Stomach (tissue), 9 donors: ENCODE results near the gene SERPINB1. TPM values are rescaled to one million over a fixed set of nuclear protein-coding genes. Genes with fewer than 3 reads are reported as not detected.

ENCODE experiments used
- DNase-seq, 2 donors: peaks; one replicate each; pipeline versions ENCODE4 v3.0.0 to v3.0.0-alpha.2; 2013 to 2019
- H3K27ac ChIP-seq, 5 donors: fragments of 200-600 bp in 4 of 5; sonication (generic) in 4 of 5; one replicate each; pipeline ENCODE4 v1.5.1; 2013 to 2019; ENCODE audit warnings: mild to moderate bottlenecking in 1 of 5, moderate library complexity in 1 of 5
- H3K27me3 ChIP-seq, 3 donors: fragments of 200-600 bp; sonication (generic); one replicate each; pipeline ENCODE4 v1.5.1; 2017 to 2019; ENCODE audit warnings: mixed run types in 1 of 3
- H3K36me3 ChIP-seq, 4 donors: fragments of 200-600 bp; sonication (generic); 1 replicate in 3 of 4; 2 replicates in 1 of 4; pipeline ENCODE4 v1.5.1; 2016 to 2019
- H3K4me1 ChIP-seq, 4 donors: fragments of 200-600 bp; sonication (generic); one replicate each; pipeline ENCODE4 v1.5.1; 2016 to 2019
- H3K4me3 ChIP-seq, 4 donors: fragments of 200-600 bp; sonication (generic) in 3 of 4; one replicate each; pipeline ENCODE4 v1.5.1; 2016 to 2019; ENCODE audit warnings: mild to moderate bottlenecking in 1 of 4
- H3K9me3 ChIP-seq, 4 donors: fragments of 200-600 bp; sonication (generic); one replicate each; pipeline ENCODE4 v1.5.1; 2016 to 2019
- EP300 ChIP-seq: sonication (generic); formaldehyde crosslinking; IDR thresholded peaks from one replicate; pipeline ENCODE4 v1.6.1; 2017; ENCODE audit warnings: antibody characterized with exemption
- POLR2A ChIP-seq, 4 donors: fragments of 450-650 bp; IDR thresholded peaks; one replicate each; pipeline ENCODE4 v1.6.1; 2016; ENCODE audit warnings: antibody characterized with exemption in 4 of 4, control low read depth in 2 of 4, mild to moderate bottlenecking in 1 of 4, moderate library complexity in 1 of 4
- POLR2AphosphoS5 ChIP-seq, 3 donors: sonication (generic); formaldehyde crosslinking; IDR thresholded peaks; one replicate each; pipeline ENCODE4 v1.6.1; 2016; ENCODE audit warnings: antibody characterized with exemption in 3 of 3
- WGBS, 5 donors: extraction: QIAGEN DNeasy Blood & Tissue Kit in 3 of 5; methylation state at CpG; one replicate each; pipeline versions ENCODE4 v1.1.5 to v1.1.7; 2013 to 2018; 5-methylcytosine and 5-hydroxymethylcytosine counted together
- intact Hi-C: fragments of 100-400 bp; cut with DNase I; formaldehyde crosslinking; loops from one replicate; pipeline ENCODE4 v1.15.1; 2023; ENCODE audit warnings: low total_unique reads
- polyA plus RNA-seq, 3 donors: library from polyadenylated mRNA; stranded (reverse); fragments of 200-250 nt; gene quantifications; one replicate each; pipeline ENCODE4 v1.2.3, GENCODE V29; 2013
- total RNA-seq, 5 donors: library from RNA; depleted of rRNA; stranded (reverse); fragments of >200 nt; gene quantifications; one replicate each; pipeline versions ENCODE4 v1.1.0 to v1.2.3, GENCODE V29; 2014 to 2016
- TF ChIP-seq, protein P1 (sequence below), 7 experiments: fragments of 450-650 bp in 4 of 7; fragments of 200-600 bp in 3 of 7; sonication (generic) in 3 of 7; IDR thresholded peaks; one replicate each; pipeline ENCODE4 v1.5.1; 2016 to 2019; ENCODE audit warnings: antibody characterized with exemption in 7 of 7, control low read depth in 2 of 7, mild to moderate bottlenecking in 1 of 7
- donor health status: healthy with polysubstance abuse.
- donor health status: Bipolar disorder and iron deficiency.
- donor health status: healthy.

The SERPINB1 gene
- total and polyA plus RNA-seq, 8 donors = 10.3 to 146 (median 102) TPM

DNA sequence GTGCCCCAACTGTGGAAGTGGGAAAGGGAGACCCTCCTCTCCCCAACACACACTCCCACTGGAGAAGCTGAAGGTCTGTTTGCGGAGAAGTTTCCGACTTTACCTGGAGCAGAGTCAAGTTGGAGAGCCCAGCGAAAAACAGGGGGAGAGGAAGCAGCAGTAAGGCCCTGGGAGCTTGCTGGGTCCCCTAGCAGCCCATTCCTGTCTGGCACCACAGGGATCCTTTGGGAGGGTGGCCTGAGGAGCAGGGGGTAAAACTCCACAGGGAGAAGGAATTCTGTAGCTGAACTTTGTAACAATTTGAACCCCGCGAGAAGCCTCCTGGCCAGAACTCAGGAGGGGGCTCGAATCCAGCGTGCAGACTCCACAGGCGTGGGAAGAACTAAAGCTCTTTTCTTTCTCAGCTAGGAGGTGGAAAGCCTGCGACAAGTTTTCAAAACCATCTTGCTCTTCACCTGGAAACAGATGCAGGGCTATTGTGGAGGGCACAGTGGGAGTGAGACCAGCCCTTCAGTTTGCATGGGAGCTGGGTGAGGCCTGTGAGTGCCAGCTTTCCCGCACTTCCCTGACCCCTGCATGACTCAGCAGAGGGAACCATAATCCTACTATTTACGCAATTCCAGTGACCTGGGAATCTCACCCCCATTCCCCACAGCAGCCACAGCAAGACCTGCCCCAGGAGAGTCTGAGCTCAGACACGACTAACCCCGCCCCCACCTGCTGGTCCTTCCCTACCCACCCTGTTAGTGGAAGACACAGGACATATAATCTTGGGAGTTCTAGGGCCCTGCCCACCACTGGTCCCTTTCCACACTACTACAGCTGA lies 35.6 kb upstream of the SERPINB1 start:
- WGBS, 5 donors = 63 to 78% (median 76%) methylated on average over 13 of the region's 13 CpGs

DNA sequence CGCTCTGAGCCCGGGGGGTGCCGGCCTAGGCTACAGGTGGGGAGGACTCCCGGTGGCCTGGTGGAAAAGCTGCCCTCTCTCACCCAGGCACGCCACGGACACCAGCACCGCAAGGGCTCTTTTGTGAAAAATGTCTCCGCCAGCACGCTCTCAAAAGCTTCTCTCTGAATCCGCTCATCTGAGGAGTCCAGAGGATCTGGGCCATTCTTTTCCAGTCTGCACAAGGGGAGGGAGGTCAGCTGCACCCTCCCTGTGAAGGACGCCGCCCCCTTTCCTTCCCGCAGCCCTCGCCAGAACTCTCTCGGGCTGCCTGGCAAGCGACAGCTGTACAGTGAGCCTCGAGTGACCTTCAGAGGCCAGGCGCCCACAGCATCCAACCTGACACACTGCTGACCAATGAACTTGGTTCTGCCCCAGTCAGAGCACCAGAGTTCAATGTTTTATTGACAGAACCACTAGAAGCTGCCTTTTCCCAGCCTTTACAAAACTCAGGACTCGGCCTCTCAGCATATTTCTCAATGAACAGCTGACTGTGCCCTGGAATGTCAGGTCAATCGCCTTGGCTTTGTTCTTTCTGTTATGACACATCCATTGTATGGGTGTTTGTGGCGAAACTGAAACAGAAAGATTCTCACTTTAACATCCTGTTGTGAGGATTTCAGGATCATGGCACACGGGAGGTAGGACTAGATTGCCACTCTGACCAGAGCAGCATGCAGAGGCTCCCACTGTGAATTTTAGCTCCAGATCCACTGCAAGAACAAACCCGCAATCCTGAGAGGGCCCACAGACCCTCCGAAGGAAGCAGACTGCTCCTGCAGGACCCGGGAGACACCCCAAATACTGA lies 34.8 kb upstream of the SERPINB1 start:
- Histone ChIP-seq H3K4me1 (peaks cover 30 to 46% (median 34%) of the 10 kb centered on the region in 4 donors), H3K27me3 (no peaks in the 10 kb centered on the region), H3K36me3 (no peaks in the 10 kb centered on the region), H3K9me3 (no peaks in the 10 kb centered on the region), H3K27ac (peak overlapping the region; percentile 74 to 88 (median 82)), H3K4me3 (peak overlapping the region; percentile 51 to 64 (median 54))
- intact Hi-C loops = no loop called here
- DNase-seq = peak; percentile 57 to 86
- TF ChIP-seq, protein P1, sequence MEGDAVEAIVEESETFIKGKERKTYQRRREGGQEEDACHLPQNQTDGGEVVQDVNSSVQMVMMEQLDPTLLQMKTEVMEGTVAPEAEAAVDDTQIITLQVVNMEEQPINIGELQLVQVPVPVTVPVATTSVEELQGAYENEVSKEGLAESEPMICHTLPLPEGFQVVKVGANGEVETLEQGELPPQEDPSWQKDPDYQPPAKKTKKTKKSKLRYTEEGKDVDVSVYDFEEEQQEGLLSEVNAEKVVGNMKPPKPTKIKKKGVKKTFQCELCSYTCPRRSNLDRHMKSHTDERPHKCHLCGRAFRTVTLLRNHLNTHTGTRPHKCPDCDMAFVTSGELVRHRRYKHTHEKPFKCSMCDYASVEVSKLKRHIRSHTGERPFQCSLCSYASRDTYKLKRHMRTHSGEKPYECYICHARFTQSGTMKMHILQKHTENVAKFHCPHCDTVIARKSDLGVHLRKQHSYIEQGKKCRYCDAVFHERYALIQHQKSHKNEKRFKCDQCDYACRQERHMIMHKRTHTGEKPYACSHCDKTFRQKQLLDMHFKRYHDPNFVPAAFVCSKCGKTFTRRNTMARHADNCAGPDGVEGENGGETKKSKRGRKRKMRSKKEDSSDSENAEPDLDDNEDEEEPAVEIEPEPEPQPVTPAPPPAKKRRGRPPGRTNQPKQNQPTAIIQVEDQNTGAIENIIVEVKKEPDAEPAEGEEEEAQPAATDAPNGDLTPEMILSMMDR (IDR thresholded peaks at IDR 0.05) = no peak
- TF ChIP-seq POLR2AphosphoS5 (IDR thresholded peaks at IDR 0.05) = peak in 2 of 3 donors; percentile 65 to 87
- WGBS, 5 donors = 10 to 24% (median 14%) methylated on average over 13 to 25 of the region's 25 CpGs

More for the DNA sequence above, 35.6 kb upstream of the SERPINB1 start:
- no peaks in the 10 kb centered on the region for H3K36me3 ChIP-seq
- TF ChIP-seq, protein P1 (IDR thresholded peaks at IDR 0.05) = no peak
- TF ChIP-seq POLR2A (IDR thresholded peaks at IDR 0.05) (no peak), POLR2AphosphoS5 (IDR thresholded peaks at IDR 0.05) (no peak), EP300 (no peak)
- intact Hi-C loops = no loop called here
- H3K27me3 ChIP-seq = no peaks in the 10 kb centered on the region
- H3K4me1 ChIP-seq = peaks cover 30 to 46% (median 34%) of the 10 kb centered on the region in 4 donors
- peak in 1 of 2 donors; percentile 34 for DNase-seq
- peak overlapping the region; percentile 74 to 88 (median 82) for H3K27ac ChIP-seq
- H3K9me3 ChIP-seq = no peaks in the 10 kb centered on the region
- peak overlapping the region in 1 of 4 donors; percentile 64 for H3K4me3 ChIP-seq

DNA sequence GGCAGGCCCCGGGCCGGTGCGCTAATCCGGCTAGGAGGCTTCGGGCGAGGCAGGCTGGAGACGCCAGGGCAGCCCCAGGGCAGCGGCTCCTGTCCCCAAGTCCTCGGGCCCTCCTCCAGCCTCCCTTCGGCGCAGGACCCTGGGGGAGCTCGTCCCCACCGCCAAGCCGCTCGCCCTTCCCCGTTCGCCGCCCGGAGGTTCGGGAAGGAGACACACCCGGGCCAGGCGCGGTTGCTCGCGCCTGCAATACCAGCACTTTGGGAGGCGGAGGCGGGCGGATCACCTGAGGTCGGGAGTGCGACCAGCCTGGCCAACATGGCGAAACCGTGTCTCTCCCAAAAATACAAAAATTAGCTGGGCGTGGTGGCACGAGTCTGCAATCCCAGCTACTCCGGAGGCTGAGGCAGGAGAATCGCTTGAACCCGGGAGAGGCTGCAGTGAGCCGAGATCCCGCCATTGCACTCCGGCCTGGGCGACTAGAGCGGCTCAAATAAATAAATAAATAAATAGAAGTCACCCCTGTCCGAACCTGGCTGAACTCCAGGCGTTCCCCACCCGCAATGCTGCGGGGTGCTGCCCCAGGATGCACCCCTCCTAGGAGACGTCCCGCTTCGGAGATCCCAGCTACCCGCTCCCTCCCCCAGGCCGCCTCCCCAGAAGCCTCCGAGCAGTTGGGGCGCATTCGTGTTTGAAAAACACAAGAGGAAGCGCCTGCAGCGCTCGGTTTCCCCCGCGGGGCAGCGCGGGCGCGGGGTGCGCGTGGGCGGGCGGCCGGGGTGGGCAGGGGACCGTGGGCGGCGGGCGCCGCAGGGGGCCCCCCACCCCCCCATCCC lies 33.9 kb upstream of the SERPINB1 start:
- peak overlapping the region; percentile 52 to 88 (median 82) for H3K27ac ChIP-seq
- TF ChIP-seq POLR2AphosphoS5 (IDR thresholded peaks at IDR 0.05) (peak in 1 of 3 donors; percentile 2), POLR2A (IDR thresholded peaks at IDR 0.05) (no peak)
- TF ChIP-seq, protein P1 (IDR thresholded peaks at IDR 0.05) = no peak
- H3K4me1 ChIP-seq = peaks cover 30 to 46% (median 34%) of the 10 kb centered on the region in 4 donors
- intact Hi-C loops = no loop called here
- peak; percentile 51 to 74 for DNase-seq
- no peaks in the 10 kb centered on the region for H3K36me3 ChIP-seq
- peak overlapping the region; percentile 51 to 64 (median 54) for H3K4me3 ChIP-seq
- H3K9me3 ChIP-seq = no peaks in the 10 kb centered on the region
- 0 to 3% (median 2%) methylated on average over 19 to 72 of the region's 73 CpGs for WGBS, 5 donors
- no peaks in the 10 kb centered on the region for H3K27me3 ChIP-seq
